WERI-Rb-1 (cell line): ENCODE data around the gene TEAD1.

Source experiments
- DNase-seq: peaks from one replicate; pipeline ENCODE4 v3.0.0-alpha.2; 2020
- H3K27ac ChIP-seq: fragments of 250-450 bp; sonication (Bioruptor Pico); 2 replicates; pipeline ENCODE4 v1.5.1; 2020; ENCODE audit warnings: mild to moderate bottlenecking, moderate library complexity
- H3K27me3 ChIP-seq: fragments of 250-450 bp; sonication (Bioruptor Pico); 2 replicates; pipeline ENCODE4 v1.5.1; 2021; ENCODE audit warnings: mild to moderate bottlenecking, low read depth, moderate library complexity; ENCODE audit not compliant: insufficient read depth, severe bottlenecking
- H3K36me3 ChIP-seq: fragments of 250-450 bp; sonication (Bioruptor Pico); 2 replicates; pipeline ENCODE4 v1.5.1; 2020; ENCODE audit warnings: mild to moderate bottlenecking, moderate library complexity
- H3K4me3 ChIP-seq: 2 replicates; pipeline ENCODE4 v1.5.1; 2011; ENCODE audit warnings: low read depth, mild to moderate bottlenecking, control low read depth, low read length
- H3K9me3 ChIP-seq: fragments of 250-450 bp; sonication (Bioruptor Pico); 2 replicates; pipeline ENCODE4 v1.5.1; 2021; ENCODE audit warnings: mild to moderate bottlenecking, moderate library complexity; ENCODE audit not compliant: severe bottlenecking
- TF ChIP-seq, protein P1 (sequence below): IDR thresholded peaks from 2 replicates; pipeline ENCODE4 v1.5.1; 2011; ENCODE audit warnings: low read depth, mild to moderate bottlenecking, control low read depth, inconsistent platforms, low read length

TEAD1 gene

DNA sequence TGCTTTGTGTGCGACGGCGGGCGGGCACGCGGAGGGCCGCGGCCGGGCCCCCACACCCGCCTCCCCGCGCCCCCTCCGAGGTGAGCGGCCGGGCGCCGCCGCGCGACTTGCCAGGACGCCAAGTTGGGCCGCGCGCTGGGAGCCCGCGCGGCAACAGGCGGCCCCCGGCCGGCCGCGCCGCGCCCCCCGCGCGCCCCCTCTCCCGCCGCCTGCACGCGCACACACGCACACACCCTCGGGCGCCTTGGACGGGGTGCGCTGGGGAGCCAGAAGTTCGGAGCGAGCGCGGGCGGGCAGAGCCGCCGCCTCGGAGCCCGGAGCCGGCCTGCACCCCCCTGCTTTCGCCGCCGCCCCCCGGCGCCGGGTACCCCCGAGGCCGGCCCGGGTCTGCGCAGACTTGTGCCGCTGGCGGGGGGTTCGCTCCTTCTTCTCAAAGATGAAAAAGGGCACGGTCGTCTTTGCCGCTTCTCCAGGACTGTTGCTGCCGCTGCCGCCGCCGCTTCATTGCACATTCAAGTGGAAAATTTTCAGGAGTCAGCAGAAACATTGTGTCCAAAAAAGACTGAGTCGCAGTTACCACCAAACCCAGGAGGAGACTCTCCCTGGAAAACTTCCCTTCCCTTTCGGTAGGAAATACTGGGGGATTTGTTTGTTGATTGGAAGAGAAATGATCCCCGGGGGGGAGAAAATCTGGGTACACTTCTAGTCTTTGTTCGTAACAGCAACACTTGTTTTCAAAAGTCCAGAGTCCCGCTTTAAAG, 895 bp downstream of the TEAD1 start:
- no peaks in the 10 kb centered on the region for H3K9me3 ChIP-seq
- peak overlapping the region; percentile 87 for H3K27ac ChIP-seq
- H3K27me3 ChIP-seq = no peaks in the 10 kb centered on the region
- peak overlapping the region; percentile 76 for H3K4me3 ChIP-seq
- H3K36me3 ChIP-seq = peaks cover 24% of the 10 kb centered on the region
- no peak for DNase-seq
- TF ChIP-seq, protein P1, sequence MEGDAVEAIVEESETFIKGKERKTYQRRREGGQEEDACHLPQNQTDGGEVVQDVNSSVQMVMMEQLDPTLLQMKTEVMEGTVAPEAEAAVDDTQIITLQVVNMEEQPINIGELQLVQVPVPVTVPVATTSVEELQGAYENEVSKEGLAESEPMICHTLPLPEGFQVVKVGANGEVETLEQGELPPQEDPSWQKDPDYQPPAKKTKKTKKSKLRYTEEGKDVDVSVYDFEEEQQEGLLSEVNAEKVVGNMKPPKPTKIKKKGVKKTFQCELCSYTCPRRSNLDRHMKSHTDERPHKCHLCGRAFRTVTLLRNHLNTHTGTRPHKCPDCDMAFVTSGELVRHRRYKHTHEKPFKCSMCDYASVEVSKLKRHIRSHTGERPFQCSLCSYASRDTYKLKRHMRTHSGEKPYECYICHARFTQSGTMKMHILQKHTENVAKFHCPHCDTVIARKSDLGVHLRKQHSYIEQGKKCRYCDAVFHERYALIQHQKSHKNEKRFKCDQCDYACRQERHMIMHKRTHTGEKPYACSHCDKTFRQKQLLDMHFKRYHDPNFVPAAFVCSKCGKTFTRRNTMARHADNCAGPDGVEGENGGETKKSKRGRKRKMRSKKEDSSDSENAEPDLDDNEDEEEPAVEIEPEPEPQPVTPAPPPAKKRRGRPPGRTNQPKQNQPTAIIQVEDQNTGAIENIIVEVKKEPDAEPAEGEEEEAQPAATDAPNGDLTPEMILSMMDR = no peak

DNA sequence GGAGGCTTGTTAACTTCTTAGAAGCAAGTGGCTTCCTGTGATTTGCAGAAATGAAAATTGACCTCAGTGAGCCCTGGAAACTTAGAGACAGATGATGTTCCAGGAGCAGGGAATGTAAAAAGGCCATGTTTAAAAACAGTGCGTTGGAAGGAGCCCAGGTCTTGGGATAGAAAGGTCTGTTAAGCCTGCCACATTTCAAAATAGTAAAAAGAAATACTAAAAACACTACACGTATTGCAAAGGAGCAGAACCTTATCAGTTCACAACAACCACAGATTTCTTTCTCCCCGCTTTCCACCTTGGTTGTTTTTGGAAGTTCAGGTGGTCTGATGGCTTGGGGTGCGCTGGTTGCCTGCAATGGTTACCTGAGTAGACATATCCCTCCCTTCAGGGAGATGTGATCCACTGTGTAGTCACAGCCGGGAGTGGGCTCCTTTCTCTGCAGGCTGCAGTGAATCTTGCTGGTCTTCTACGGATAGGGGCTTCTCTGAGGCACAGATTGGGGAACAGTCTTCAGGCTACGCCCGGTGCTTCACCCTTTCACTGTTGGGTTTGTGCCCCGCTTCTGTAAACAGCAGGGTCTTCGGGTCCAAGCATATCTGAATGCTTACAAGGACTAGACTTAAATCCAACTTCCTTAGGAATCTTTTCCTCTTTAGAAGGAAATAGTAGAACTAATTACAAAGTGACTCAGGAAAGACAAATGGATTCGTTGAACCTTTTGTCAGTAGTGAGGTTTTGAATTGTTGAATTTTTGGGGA, 1.9 kb downstream of the TEAD1 start:
- H3K36me3 ChIP-seq = peaks cover 24% of the 10 kb centered on the region
- peak; percentile 22 for DNase-seq
- H3K4me3 ChIP-seq = peak overlapping the region; percentile 76
- H3K27me3 ChIP-seq = no peaks in the 10 kb centered on the region
- H3K9me3 ChIP-seq = no peaks in the 10 kb centered on the region
- H3K27ac ChIP-seq = peak overlapping the region; percentile 87
- TF ChIP-seq, protein P1 = no peak

DNA sequence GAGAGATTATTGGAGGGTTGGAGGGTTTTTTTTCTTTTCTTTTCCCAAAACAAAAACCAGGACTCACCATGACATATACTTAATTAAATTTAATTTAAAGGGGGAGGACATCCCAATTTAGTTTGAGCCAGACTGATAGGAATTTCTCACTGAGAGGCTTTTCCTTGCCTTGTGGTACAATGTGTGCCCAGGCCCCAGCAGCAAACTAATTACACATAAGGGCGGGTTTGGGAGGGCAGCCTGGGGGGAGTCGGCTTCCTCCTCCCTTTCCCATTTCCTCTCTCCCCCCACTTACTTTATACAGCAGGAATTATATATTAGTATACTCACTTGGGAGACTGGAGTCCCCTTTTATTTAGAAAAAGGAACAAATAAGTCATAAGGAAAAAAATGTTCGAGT, 2.9 kb downstream of the TEAD1 start:
- H3K27me3 ChIP-seq = no peaks in the 10 kb centered on the region
- H3K4me3 ChIP-seq = peak overlapping the region; percentile 76
- H3K9me3 ChIP-seq = no peaks in the 10 kb centered on the region
- H3K27ac ChIP-seq = peak overlapping the region; percentile 87
- TF ChIP-seq, protein P1 = no peak
- peaks cover 31% of the 10 kb centered on the region for H3K36me3 ChIP-seq
- no peak for DNase-seq

DNA sequence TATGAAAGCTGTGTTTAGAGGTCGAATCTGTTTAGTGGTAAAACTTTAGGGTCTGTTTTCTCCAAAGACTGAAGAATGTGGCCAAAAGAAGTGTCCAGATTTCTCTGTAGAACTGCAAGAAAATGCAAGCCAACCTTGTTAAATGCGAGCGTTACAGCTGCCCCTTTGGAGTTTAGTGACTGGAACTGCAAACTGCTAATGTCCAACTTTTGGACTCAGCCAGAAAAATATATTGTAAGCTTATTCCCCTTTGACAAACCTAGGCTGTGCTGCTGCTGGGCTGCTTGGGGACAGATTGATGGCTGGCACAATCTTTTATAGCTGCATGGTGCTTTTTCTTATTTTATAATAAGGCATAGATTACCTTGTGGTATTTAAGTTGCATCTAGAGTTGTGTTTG, 3.9 kb downstream of the TEAD1 start:
- peak overlapping the region; percentile 87 for H3K27ac ChIP-seq
- H3K36me3 ChIP-seq = peaks cover 32% of the 10 kb centered on the region
- DNase-seq = no peak
- TF ChIP-seq, protein P1 = no peak
- H3K27me3 ChIP-seq = no peaks in the 10 kb centered on the region
- no peaks in the 10 kb centered on the region for H3K9me3 ChIP-seq
- H3K4me3 ChIP-seq = no peak overlapping the region

DNA sequence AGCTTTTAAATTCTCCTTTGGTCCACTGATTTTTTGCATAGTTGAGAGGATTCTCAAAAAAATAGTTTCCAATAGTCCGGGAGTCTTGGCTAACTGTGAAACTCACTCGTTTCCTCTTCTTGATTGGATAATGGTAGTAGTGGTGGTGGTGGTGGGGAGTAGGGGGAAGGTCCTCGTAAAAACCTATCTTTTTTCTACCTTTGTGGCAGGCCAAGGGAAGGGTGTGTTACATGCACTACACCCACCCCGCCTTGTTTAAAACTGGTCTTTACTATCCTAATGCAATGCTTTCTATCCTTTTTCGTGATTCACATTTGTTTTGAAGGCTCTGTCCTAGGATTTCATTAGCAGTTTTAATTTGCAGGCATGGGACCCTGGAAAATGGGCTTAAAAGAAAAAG, 4.8 kb downstream of the TEAD1 start:
- Histone ChIP-seq H3K36me3 (peaks cover 32% of the 10 kb centered on the region), H3K4me3 (no peak overlapping the region), H3K27me3 (no peaks in the 10 kb centered on the region), H3K27ac (peak overlapping the region; percentile 85), H3K9me3 (no peaks in the 10 kb centered on the region)
- DNase-seq = no peak
- TF ChIP-seq, protein P1 = no peak
